Measurements from ENCODE around the gene CIT. TPM values are rescaled to one million over a fixed set of nuclear protein-coding genes. Genes with fewer than 3 reads are reported as not detected.

CIT gene
- total and polyA plus RNA-seq, 10 of the 15 experiments (the other 5 are each of a cell fraction or from before 2014, with no cell fraction given) = 1.0 to 38.2 (median 14.9) TPM

DNA sequence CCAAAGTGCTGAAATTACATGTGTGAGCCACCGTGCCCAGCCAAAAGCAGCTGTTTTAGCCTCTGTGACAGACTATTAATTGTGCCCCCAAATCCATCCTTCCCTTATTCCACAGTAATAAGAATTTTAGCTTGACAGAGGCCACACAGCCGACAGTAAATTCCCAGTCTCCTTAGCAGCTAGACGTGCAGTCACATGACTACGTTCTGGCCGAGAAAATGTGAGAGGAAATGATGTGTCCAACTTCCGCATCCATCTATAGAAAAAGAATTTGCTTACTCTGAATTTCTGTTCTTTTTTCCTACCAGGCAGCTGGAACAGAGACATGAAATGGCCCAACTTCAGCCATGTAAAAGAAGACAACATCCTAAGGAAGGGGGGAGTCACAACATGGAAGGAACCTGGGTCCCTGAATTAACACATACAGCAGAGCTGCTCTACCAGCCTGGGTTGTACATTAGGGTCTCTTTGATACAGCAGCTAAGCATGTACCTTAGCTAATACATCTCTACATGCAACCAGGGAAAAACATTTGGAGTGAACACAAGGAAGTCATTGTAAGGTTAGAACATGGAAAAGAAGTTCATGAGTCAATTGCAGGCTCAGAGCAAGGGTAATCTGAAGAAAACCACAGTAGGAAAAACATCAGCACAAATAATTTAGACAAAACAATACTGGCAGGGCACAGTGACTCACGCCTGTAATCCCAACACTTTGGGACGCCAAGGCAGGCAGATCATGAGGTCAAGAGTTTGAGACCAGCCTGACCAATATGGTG lies 35.5 kb downstream of the CIT start (continued):
- TF ChIP-seq BCLAF1 (IDR thresholded peaks at IDR 0.05) (no peak), IKZF1 (conservative IDR thresholded peaks at IDR 0.05) (no peak), ZNF217 (IDR thresholded peaks at IDR 0.05) (no peak), CHD2 (IDR thresholded peaks at IDR 0.05; ENCODE audit: borderline replicate concordance, low read depth, low read length) (no peak), JUNB (IDR thresholded peaks at IDR 0.05) (no peak)

DNA sequence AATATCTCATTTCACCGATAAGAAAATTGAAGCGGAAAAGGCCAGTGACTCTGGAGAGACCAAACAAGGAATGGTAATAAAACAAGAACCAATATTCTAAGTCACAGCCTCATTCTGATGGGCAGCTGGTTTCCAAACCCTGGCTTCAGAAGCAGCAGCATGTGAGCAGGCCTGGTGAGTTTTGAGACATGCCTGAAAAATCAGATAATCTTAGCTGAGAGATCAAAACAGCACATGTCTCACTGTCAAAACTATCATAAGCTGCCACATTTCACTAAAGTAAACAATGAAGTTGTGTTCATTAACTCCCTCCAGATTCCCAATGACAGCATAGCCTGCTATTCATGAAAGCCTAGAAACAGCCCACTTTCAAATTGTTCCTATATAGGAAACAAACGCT lies 36.5 kb downstream of the CIT start:
- POLR2A ChIA-PET = no interaction called here
- RAD21 ChIA-PET (ENCODE audit: unreplicated experiment) = no interaction called here
- WGBS (ENCODE audit: insufficient coverage, insufficient replicate concordance, low lambda C conversion rate, missing lambda C conversion rate) = 99% methylated on average over 3 of the region's 3 CpGs
- in situ Hi-C loops (cut with MboI) = no loop called here
- no peak overlapping the region for H3K4me2 ChIP-seq (ENCODE audit: control insufficient read depth, insufficient read depth)
- no TSS peak for BruUV-seq (replicated peaks)
- no peaks in the 10 kb centered on the region for H3K27me3 ChIP-seq (replicated peaks in 1 of 2; ENCODE audit: control insufficient read depth in 2 of 2, insufficient read depth in 2 of 2, low read length in 1 of 2)
- no peak overlapping the region for H2AFZ ChIP-seq (ENCODE audit: control insufficient read depth, low read depth, low read length)
- H3K4me3 ChIP-seq = no peak overlapping the region
- FAIRE-seq (no peak), ATAC-seq (no peak), DNase-seq (ENCODE audit: low read depth, low spot score) (no peak)
- H3K4me1 ChIP-seq (ENCODE audit: control insufficient read depth, insufficient read depth, low read length) = no peaks in the 10 kb centered on the region
- H3K36me3 ChIP-seq (ENCODE audit: control insufficient read depth in 2 of 2, insufficient read depth in 2 of 2, low read length in 1 of 2) = peaks cover 0 to 3% of the 10 kb centered on the region in 2 experiments; a peak in 2 of 4 replicates
- intact Hi-C loops (cut with micrococcal nuclease; ENCODE audit: unreplicated experiment) = no loop called here
- no peaks in the 10 kb centered on the region for H4K20me1 ChIP-seq (ENCODE audit: control insufficient read depth, insufficient read depth)
- no peak overlapping the region for H3K9ac ChIP-seq (ENCODE audit: control insufficient read depth, insufficient read depth, low read length)
- CTCF ChIA-PET = no interaction called here
- no peaks in the 10 kb centered on the region for H3K9me3 ChIP-seq (replicated peaks; ENCODE audit: control insufficient read depth, insufficient read depth, low read length)
- H3K79me2 ChIP-seq (ENCODE audit: control insufficient read depth, insufficient read depth, low read length) = no peaks in the 10 kb centered on the region
- H3K27ac ChIP-seq (ENCODE audit: control insufficient read depth, insufficient read depth) = no peak overlapping the region
- SMC1A ChIA-PET (ENCODE audit: uncharacterized antibody, unreplicated experiment) = interaction anchor here (1.0 kb wide), 1 partner anchor 11 kb away, joined by 3 read pairs; no protein-coding TSS in a partner anchor
- TF ChIP-seq, protein P1, sequence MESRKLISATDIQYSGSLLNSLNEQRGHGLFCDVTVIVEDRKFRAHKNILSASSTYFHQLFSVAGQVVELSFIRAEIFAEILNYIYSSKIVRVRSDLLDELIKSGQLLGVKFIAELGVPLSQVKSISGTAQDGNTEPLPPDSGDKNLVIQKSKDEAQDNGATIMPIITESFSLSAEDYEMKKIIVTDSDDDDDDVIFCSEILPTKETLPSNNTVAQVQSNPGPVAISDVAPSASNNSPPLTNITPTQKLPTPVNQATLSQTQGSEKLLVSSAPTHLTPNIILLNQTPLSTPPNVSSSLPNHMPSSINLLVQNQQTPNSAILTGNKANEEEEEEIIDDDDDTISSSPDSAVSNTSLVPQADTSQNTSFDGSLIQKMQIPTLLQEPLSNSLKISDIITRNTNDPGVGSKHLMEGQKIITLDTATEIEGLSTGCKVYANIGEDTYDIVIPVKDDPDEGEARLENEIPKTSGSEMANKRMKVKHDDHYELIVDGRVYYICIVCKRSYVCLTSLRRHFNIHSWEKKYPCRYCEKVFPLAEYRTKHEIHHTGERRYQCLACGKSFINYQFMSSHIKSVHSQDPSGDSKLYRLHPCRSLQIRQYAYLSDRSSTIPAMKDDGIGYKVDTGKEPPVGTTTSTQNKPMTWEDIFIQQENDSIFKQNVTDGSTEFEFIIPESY (IDR thresholded peaks at IDR 0.05) = no peak
- TF ChIP-seq BMI1 (IDR thresholded peaks at IDR 0.05; ENCODE audit: borderline replicate concordance) = no peak
- no peak for TF ChIP-seq EZH2 (IDR thresholded peaks at IDR 0.05; ENCODE audit: borderline replicate concordance, control insufficient read depth, low read depth, low read length)
- no peak for TF ChIP-seq BCL11A (IDR thresholded peaks at IDR 0.05; ENCODE audit: low read depth, low read length)
- TF ChIP-seq NR2C2 (IDR thresholded peaks at IDR 0.05; ENCODE audit: borderline replicate concordance, control insufficient read depth, insufficient read length, low read depth) = no peak
- TF ChIP-seq CREB1 (IDR thresholded peaks at IDR 0.05; ENCODE audit: low read depth) = no peak
- TF ChIP-seq, protein P2, sequence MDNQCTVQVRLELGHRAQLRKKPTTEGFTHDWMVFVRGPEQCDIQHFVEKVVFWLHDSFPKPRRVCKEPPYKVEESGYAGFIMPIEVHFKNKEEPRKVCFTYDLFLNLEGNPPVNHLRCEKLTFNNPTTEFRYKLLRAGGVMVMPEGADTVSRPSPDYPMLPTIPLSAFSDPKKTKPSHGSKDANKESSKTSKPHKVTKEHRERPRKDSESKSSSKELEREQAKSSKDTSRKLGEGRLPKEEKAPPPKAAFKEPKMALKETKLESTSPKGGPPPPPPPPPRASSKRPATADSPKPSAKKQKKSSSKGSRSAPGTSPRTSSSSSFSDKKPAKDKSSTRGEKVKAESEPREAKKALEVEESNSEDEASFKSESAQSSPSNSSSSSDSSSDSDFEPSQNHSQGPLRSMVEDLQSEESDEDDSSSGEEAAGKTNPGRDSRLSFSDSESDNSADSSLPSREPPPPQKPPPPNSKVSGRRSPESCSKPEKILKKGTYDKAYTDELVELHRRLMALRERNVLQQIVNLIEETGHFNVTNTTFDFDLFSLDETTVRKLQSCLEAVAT (IDR thresholded peaks at IDR 0.05) = no peak
- no peak for TF ChIP-seq POLR2AphosphoS2 (IDR thresholded peaks at IDR 0.05; ENCODE audit: low read depth, low read length)
- TF ChIP-seq TCF3 (IDR thresholded peaks at IDR 0.05; ENCODE audit: borderline replicate concordance, insufficient read depth, low read depth, low read length) = no peak
- TF ChIP-seq SUZ12 (IDR thresholded peaks at IDR 0.05; ENCODE audit: unreplicated experiment) = no peak
